Esophagus muscularis mucosa (tissue), 4 donors: ENCODE results near the gene ZNF440.
"Not testable (repeated sequence)": the region's sequence is repeated elsewhere in the genome, so short reads cannot be mapped to it uniquely, and the experiment has no call there.

Source experiments
- EP300 ChIP-seq: sonication (generic); formaldehyde crosslinking; IDR thresholded peaks from one replicate; pipeline ENCODE4 v1.6.1; 2017; ENCODE audit warnings: antibody characterized with exemption
- POLR2A ChIP-seq: fragments of 450-650 bp; IDR thresholded peaks from one replicate; pipeline ENCODE4 v1.6.1; 2017; ENCODE audit warnings: antibody characterized with exemption, moderate library complexity, mild to moderate bottlenecking, low read depth
- POLR2AphosphoS5 ChIP-seq, 2 donors: sonication (generic); formaldehyde crosslinking; IDR thresholded peaks; one replicate each; pipeline ENCODE4 v1.6.1; 2017; ENCODE audit warnings: antibody characterized with exemption in 2 of 2
- TF ChIP-seq, protein P1 (sequence below), 3 experiments: fragments of 200-600 bp in 2 of 3; fragments of 450-650 bp in 1 of 3; sonication (generic) in 2 of 3; IDR thresholded peaks; one replicate each; pipeline ENCODE4 v1.5.1; 2017 to 2019; ENCODE audit warnings: antibody characterized with exemption in 3 of 3, mild to moderate bottlenecking in 2 of 3, moderate library complexity in 1 of 3

DNA sequence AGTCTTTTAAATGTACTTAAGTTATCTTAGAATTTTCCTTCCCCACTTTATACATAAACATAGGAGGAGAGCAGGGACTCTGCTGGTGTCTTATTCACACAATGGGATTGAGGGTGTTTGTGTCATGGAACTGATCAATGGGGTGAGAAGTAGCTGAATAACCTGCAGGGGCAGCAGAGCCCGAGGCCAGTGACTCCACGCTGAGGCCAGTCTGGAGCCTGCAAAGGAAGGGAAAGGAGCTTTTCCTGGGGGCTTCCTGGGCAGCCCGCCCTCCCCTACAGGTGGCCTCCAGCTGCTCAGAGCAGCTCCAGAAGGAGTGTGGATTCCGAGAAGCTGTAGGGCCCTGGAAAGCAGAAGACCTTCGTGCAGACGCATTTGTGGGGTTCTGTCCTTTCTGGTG lies 33.5 kb downstream of the ZNF440 start:
- TF ChIP-seq, protein P1, sequence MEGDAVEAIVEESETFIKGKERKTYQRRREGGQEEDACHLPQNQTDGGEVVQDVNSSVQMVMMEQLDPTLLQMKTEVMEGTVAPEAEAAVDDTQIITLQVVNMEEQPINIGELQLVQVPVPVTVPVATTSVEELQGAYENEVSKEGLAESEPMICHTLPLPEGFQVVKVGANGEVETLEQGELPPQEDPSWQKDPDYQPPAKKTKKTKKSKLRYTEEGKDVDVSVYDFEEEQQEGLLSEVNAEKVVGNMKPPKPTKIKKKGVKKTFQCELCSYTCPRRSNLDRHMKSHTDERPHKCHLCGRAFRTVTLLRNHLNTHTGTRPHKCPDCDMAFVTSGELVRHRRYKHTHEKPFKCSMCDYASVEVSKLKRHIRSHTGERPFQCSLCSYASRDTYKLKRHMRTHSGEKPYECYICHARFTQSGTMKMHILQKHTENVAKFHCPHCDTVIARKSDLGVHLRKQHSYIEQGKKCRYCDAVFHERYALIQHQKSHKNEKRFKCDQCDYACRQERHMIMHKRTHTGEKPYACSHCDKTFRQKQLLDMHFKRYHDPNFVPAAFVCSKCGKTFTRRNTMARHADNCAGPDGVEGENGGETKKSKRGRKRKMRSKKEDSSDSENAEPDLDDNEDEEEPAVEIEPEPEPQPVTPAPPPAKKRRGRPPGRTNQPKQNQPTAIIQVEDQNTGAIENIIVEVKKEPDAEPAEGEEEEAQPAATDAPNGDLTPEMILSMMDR (IDR thresholded peaks at IDR 0.05): not testable (repeated sequence)
- TF ChIP-seq POLR2A; POLR2AphosphoS5 (IDR thresholded peaks at IDR 0.05); EP300: not testable (repeated sequence)
